ENCODE data around the gene OR10W1.

Gene OR10W1

GRCh38 chr11:58268142-58268541, at the start of gene OR10W1:
Gene OR10W1 (minus strand): TSS chr11:58268260. CDS start chr11:58267858, 402 bp downstream.
- H3K36me3 ChIP-seq (ENCODE audit: control insufficient read depth in 1 of 2, insufficient read depth in 2 of 2, low read length in 2 of 2), result no peaks in the 10 kb centered on the region
- peaks cover 0 to 2% of the 10 kb centered on the region in 2 donors for H3K9me3 ChIP-seq (ENCODE audit: control insufficient read depth in 1 of 2, low read length in 2 of 2)
- H3K27me3 ChIP-seq (ENCODE audit: low read depth, low read length), result no peaks in the 10 kb centered on the region
- H3K4me3 ChIP-seq (ENCODE audit: low read depth in 1 of 2, low read length in 2 of 2), result no peak within 1 kb of the TSS
- no peak within 1 kb of the TSS for H3K27ac ChIP-seq (ENCODE audit: low read length)
- no peaks in the 10 kb centered on the region for H3K4me1 ChIP-seq (ENCODE audit: control insufficient read depth in 1 of 2, insufficient read depth in 2 of 2, low read length in 2 of 2)

GRCh38 chr11:58316142-58316541, 48.1 kb upstream of the OR10W1 start:
- H3K27ac ChIP-seq (ENCODE audit: low read length), result no peak overlapping the region
- H3K4me1 ChIP-seq (ENCODE audit: control insufficient read depth in 1 of 2, insufficient read depth in 2 of 2, low read length in 2 of 2), result no peaks in the 10 kb centered on the region
- no peaks in the 10 kb centered on the region for H3K36me3 ChIP-seq (ENCODE audit: control insufficient read depth in 1 of 2, insufficient read depth in 2 of 2, low read length in 2 of 2)
- H3K27me3 ChIP-seq (ENCODE audit: low read depth, low read length), result no peaks in the 10 kb centered on the region
- no peaks in the 10 kb centered on the region for H3K9me3 ChIP-seq (ENCODE audit: control insufficient read depth in 1 of 2, low read length in 2 of 2)
- H3K4me3 ChIP-seq (ENCODE audit: low read depth in 1 of 2, low read length in 2 of 2), result no peak overlapping the region

- Histone ChIP-seq H3K9me3 (ENCODE audit: control insufficient read depth in 1 of 2, low read length in 2 of 2) (no peaks in the 10 kb centered on the region), H3K4me1 (ENCODE audit: control insufficient read depth in 1 of 2, insufficient read depth in 2 of 2, low read length in 2 of 2) (no peaks in the 10 kb centered on the region), H3K27ac (ENCODE audit: low read length) (no peak overlapping the region), H3K27me3 (ENCODE audit: low read depth, low read length) (no peaks in the 10 kb centered on the region), H3K36me3 (ENCODE audit: control insufficient read depth in 1 of 2, insufficient read depth in 2 of 2, low read length in 2 of 2) (no peaks in the 10 kb centered on the region), H3K4me3 (ENCODE audit: low read depth in 1 of 2, low read length in 2 of 2) (no peak overlapping the region)
Observed at GRCh38 chr11:58301576-58301975, 33.5 kb upstream of the OR10W1 start.

- Histone ChIP-seq H3K27me3 (ENCODE audit: low read depth, low read length) (no peaks in the 10 kb centered on the region), H3K9me3 (ENCODE audit: control insufficient read depth in 1 of 2, low read length in 2 of 2) (peaks cover 0 to 4% of the 10 kb centered on the region in 2 donors), H3K36me3 (ENCODE audit: control insufficient read depth in 1 of 2, insufficient read depth in 2 of 2, low read length in 2 of 2) (no peaks in the 10 kb centered on the region), H3K4me1 (ENCODE audit: control insufficient read depth in 1 of 2, insufficient read depth in 2 of 2, low read length in 2 of 2) (no peaks in the 10 kb centered on the region), H3K27ac (ENCODE audit: low read length) (no peak overlapping the region), H3K4me3 (ENCODE audit: low read depth in 1 of 2, low read length in 2 of 2) (no peak overlapping the region)
Observed at GRCh38 chr11:58292017-58292416, 24.0 kb upstream of the OR10W1 start.

- no peaks in the 10 kb centered on the region for H3K4me1 ChIP-seq (ENCODE audit: control insufficient read depth in 1 of 2, insufficient read depth in 2 of 2, low read length in 2 of 2)
- peaks cover 0 to 6% of the 10 kb centered on the region in 2 donors for H3K9me3 ChIP-seq (ENCODE audit: control insufficient read depth in 1 of 2, low read length in 2 of 2)
- no peak overlapping the region for H3K27ac ChIP-seq (ENCODE audit: low read length)
- H3K4me3 ChIP-seq (ENCODE audit: low read depth in 1 of 2, low read length in 2 of 2), result no peak overlapping the region
- no peaks in the 10 kb centered on the region for H3K27me3 ChIP-seq (ENCODE audit: low read depth, low read length)
- H3K36me3 ChIP-seq (ENCODE audit: control insufficient read depth in 1 of 2, insufficient read depth in 2 of 2, low read length in 2 of 2), result no peaks in the 10 kb centered on the region
Observed at GRCh38 chr11:58289266-58289665, 21.2 kb upstream of the OR10W1 start.

- Histone ChIP-seq H3K27me3 (ENCODE audit: low read depth, low read length) (no peaks in the 10 kb centered on the region), H3K9me3 (ENCODE audit: control insufficient read depth in 1 of 2, low read length in 2 of 2) (peaks cover 0 to 2% of the 10 kb centered on the region in 2 donors), H3K27ac (ENCODE audit: low read length) (no peak overlapping the region), H3K36me3 (ENCODE audit: control insufficient read depth in 1 of 2, insufficient read depth in 2 of 2, low read length in 2 of 2) (no peaks in the 10 kb centered on the region), H3K4me3 (ENCODE audit: low read depth in 1 of 2, low read length in 2 of 2) (no peak overlapping the region), H3K4me1 (ENCODE audit: control insufficient read depth in 1 of 2, insufficient read depth in 2 of 2, low read length in 2 of 2) (no peaks in the 10 kb centered on the region)
Observed at GRCh38 chr11:58286249-58286648, 18.2 kb upstream of the OR10W1 start.

GRCh38 chr11:58285483-58286040, 17.5 kb upstream of the OR10W1 start:
- H3K36me3 ChIP-seq (ENCODE audit: control insufficient read depth in 1 of 2, insufficient read depth in 2 of 2, low read length in 2 of 2), result no peaks in the 10 kb centered on the region
- H3K27me3 ChIP-seq (ENCODE audit: low read depth, low read length), result no peaks in the 10 kb centered on the region
- H3K27ac ChIP-seq (ENCODE audit: low read length), result no peak overlapping the region
- H3K9me3 ChIP-seq (ENCODE audit: control insufficient read depth in 1 of 2, low read length in 2 of 2), result peaks cover 0 to 2% of the 10 kb centered on the region in 2 donors
- no peaks in the 10 kb centered on the region for H3K4me1 ChIP-seq (ENCODE audit: control insufficient read depth in 1 of 2, insufficient read depth in 2 of 2, low read length in 2 of 2)
- no peak overlapping the region for H3K4me3 ChIP-seq (ENCODE audit: low read depth in 1 of 2, low read length in 2 of 2)

GRCh38 chr11:58276151-58276550, 8.1 kb upstream of the OR10W1 start:
- no peaks in the 10 kb centered on the region for H3K36me3 ChIP-seq (ENCODE audit: control insufficient read depth in 1 of 2, insufficient read depth in 2 of 2, low read length in 2 of 2)
- H3K4me3 ChIP-seq (ENCODE audit: low read depth in 1 of 2, low read length in 2 of 2), result no peak overlapping the region
- H3K27ac ChIP-seq (ENCODE audit: low read length), result no peak overlapping the region
- H3K9me3 ChIP-seq (ENCODE audit: control insufficient read depth in 1 of 2, low read length in 2 of 2), result peaks cover 0 to 3% of the 10 kb centered on the region in 2 donors
- no peaks in the 10 kb centered on the region for H3K4me1 ChIP-seq (ENCODE audit: control insufficient read depth in 1 of 2, insufficient read depth in 2 of 2, low read length in 2 of 2)
- no peaks in the 10 kb centered on the region for H3K27me3 ChIP-seq (ENCODE audit: low read depth, low read length)

GRCh38 chr11:58275002-58275401, 6.9 kb upstream of the OR10W1 start:
- H3K27ac ChIP-seq (ENCODE audit: low read length), result no peak overlapping the region
- H3K9me3 ChIP-seq (ENCODE audit: control insufficient read depth in 1 of 2, low read length in 2 of 2), result peaks cover 0 to 3% of the 10 kb centered on the region in 2 donors
- H3K4me3 ChIP-seq (ENCODE audit: low read depth in 1 of 2, low read length in 2 of 2), result no peak overlapping the region
- no peaks in the 10 kb centered on the region for H3K27me3 ChIP-seq (ENCODE audit: low read depth, low read length)
- H3K4me1 ChIP-seq (ENCODE audit: control insufficient read depth in 1 of 2, insufficient read depth in 2 of 2, low read length in 2 of 2), result no peaks in the 10 kb centered on the region
- H3K36me3 ChIP-seq (ENCODE audit: control insufficient read depth in 1 of 2, insufficient read depth in 2 of 2, low read length in 2 of 2), result no peaks in the 10 kb centered on the region

- H3K4me3 ChIP-seq (ENCODE audit: low read depth in 1 of 2, low read length in 2 of 2), result no peak overlapping the region
Observed at GRCh38 chr11:58259983-58260382, 8.1 kb downstream of the OR10W1 start.

GRCh38 chr11:58254936-58255335, 13.1 kb downstream of the OR10W1 start:
- no peaks in the 10 kb centered on the region for H3K36me3 ChIP-seq (ENCODE audit: control insufficient read depth in 1 of 2, insufficient read depth in 2 of 2, low read length in 2 of 2)
- H3K4me1 ChIP-seq (ENCODE audit: control insufficient read depth in 1 of 2, insufficient read depth in 2 of 2, low read length in 2 of 2), result no peaks in the 10 kb centered on the region
- H3K27me3 ChIP-seq (ENCODE audit: low read depth, low read length), result no peaks in the 10 kb centered on the region
- no peak overlapping the region for H3K4me3 ChIP-seq (ENCODE audit: low read depth in 1 of 2, low read length in 2 of 2)
- no peak overlapping the region for H3K27ac ChIP-seq (ENCODE audit: low read length)
- peaks cover 5 to 21% of the 10 kb centered on the region in 2 donors for H3K9me3 ChIP-seq (ENCODE audit: control insufficient read depth in 1 of 2, low read length in 2 of 2)

More at GRCh38 chr11:58259983-58260382, 8.1 kb downstream of the OR10W1 start:
- no peak overlapping the region for H3K27ac ChIP-seq (ENCODE audit: low read length)
- H3K9me3 ChIP-seq (ENCODE audit: control insufficient read depth in 1 of 2, low read length in 2 of 2), result peaks cover 0 to 7% of the 10 kb centered on the region in 2 donors
- H3K36me3 ChIP-seq (ENCODE audit: control insufficient read depth in 1 of 2, insufficient read depth in 2 of 2, low read length in 2 of 2), result no peaks in the 10 kb centered on the region
- no peaks in the 10 kb centered on the region for H3K4me1 ChIP-seq (ENCODE audit: control insufficient read depth in 1 of 2, insufficient read depth in 2 of 2, low read length in 2 of 2)
- no peaks in the 10 kb centered on the region for H3K27me3 ChIP-seq (ENCODE audit: low read depth, low read length)

- Histone ChIP-seq H3K9me3 (ENCODE audit: control insufficient read depth in 1 of 2, low read length in 2 of 2) (peaks cover 0 to 13% of the 10 kb centered on the region in 2 donors), H3K4me1 (ENCODE audit: control insufficient read depth in 1 of 2, insufficient read depth in 2 of 2, low read length in 2 of 2) (no peaks in the 10 kb centered on the region), H3K27ac (ENCODE audit: low read length) (no peak overlapping the region), H3K36me3 (ENCODE audit: control insufficient read depth in 1 of 2, insufficient read depth in 2 of 2, low read length in 2 of 2) (no peaks in the 10 kb centered on the region), H3K27me3 (ENCODE audit: low read depth, low read length) (no peaks in the 10 kb centered on the region), H3K4me3 (ENCODE audit: low read depth in 1 of 2, low read length in 2 of 2) (no peak overlapping the region)
Observed at GRCh38 chr11:58243954-58244353, 24.1 kb downstream of the OR10W1 start.

Data from muscle layer of duodenum (tissue), 2 donors.